K562 (cell line): ENCODE results near the gene GABRA1. TPM values are rescaled to one million over a fixed set of nuclear protein-coding genes. Genes with fewer than 3 reads are reported as not detected.

Experiments used
- HNRNPH1 ChIP-seq: fragments of 200-400 bp; formaldehyde crosslinking; optimal IDR thresholded peaks from 2 replicates; pipeline ENCODE3; 2017; ENCODE audit warnings: low read depth, mild to moderate bottlenecking, low read length, moderate library complexity
- ZBTB40 ChIP-seq, 2 experiments: fragments of 450-650 bp in 1 of 2; sonication (generic) in 1 of 2; formaldehyde crosslinking in 1 of 2; IDR thresholded peaks; 2 replicates each; pipeline versions ENCODE4 v1.7.1 to v1.9.0; 2016 to 2022; ENCODE audit warnings: inconsistent platforms in 1 of 2, mild to moderate bottlenecking in 1 of 2, missing genetic modification reagents in 1 of 2
- ZNF143 ChIP-seq: sonication (generic); formaldehyde crosslinking; IDR thresholded peaks from 2 replicates; pipeline ENCODE4 v1.9.0; 2022; ENCODE audit warnings: mild to moderate bottlenecking, missing genetic modification reagents
- polyA plus RNA-seq, 8 experiments: library from polyadenylated mRNA; depleted of rRNA in 4 of 8; stranded (reverse) in 5 of 8; unstranded in 3 of 8; fragments of >200 nt; fragmentation: Nextera tagmentation in 2 of 8; fragmentation: Illumina TruSeq in 1 of 8; extraction: Ambion mirVana in 2 of 8; extraction: Trizol in 1 of 8; gene quantifications; 2 replicates each; pipeline versions ENCODE4 v1.2.1 to v1.2.3, GENCODE V29; 2011 to 2014; ENCODE audit warnings: inconsistent platforms in 1 of 8, missing spikeins in 1 of 8
- total RNA-seq, 7 experiments: library from RNA; depleted of rRNA in 6 of 7; stranded (reverse); fragments of >200 nt in 6 of 7; fragmentation: Illumina TruSeq in 2 of 7; extraction: Trizol in 2 of 7; gene quantifications; 2 replicates each; pipeline versions ENCODE4 v1.2.1 to v1.2.3, GENCODE V29; 2011 to 2021; ENCODE audit warnings: low replicate concordance in 1 of 7
- TF ChIP-seq, protein P1 (sequence below): sonication (generic); formaldehyde crosslinking; IDR thresholded peaks from 2 replicates; pipeline ENCODE4 v1.8.1; 2023; ENCODE audit warnings: mild to moderate bottlenecking, missing genetic modification reagents

The GABRA1 gene
- total and polyA plus RNA-seq, 9 of the 15 experiments (the other 6 are each of a cell fraction or from before 2014, with no cell fraction given), result 0.07 TPM; not detected in 8

DNA sequence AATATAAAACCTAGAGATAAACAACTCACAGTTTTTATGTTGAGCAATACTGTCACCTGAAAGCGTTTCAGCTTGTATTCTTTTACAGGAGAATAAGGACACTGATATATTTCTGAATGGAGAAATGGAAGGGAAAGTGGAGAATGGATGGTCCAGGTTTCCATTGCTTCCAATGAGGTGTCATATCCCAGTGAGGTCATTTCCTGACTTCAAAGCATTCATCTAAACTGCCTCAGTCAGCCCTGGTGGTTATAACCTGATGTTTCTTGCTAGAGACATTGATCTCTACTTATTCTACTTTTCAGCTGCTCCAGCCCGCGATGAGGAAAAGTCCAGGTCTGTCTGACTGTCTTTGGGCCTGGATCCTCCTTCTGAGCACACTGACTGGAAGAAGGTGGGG is 2.6 kb downstream of the GABRA1 start (continued):
- TF ChIP-seq ZBTB40 (IDR thresholded peaks at IDR 0.05), result no peak
- TF ChIP-seq ZBTB40 (CRISPR knock-in tag; IDR thresholded peaks at IDR 0.05), result no peak
- TF ChIP-seq HNRNPH1, result no peak
- TF ChIP-seq, protein P1, sequence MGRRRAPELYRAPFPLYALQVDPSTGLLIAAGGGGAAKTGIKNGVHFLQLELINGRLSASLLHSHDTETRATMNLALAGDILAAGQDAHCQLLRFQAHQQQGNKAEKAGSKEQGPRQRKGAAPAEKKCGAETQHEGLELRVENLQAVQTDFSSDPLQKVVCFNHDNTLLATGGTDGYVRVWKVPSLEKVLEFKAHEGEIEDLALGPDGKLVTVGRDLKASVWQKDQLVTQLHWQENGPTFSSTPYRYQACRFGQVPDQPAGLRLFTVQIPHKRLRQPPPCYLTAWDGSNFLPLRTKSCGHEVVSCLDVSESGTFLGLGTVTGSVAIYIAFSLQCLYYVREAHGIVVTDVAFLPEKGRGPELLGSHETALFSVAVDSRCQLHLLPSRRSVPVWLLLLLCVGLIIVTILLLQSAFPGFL (CRISPR knock-in tag), result no peak
- TF ChIP-seq ZNF143, result no peak
